GM19193 (cell line): ENCODE measurements around the gene PRSS3.

Experiments used
- POLR2A ChIP-seq: IDR thresholded peaks from 4 replicates; pipeline ENCODE4 v1.6.1; 2011; ENCODE audit not compliant: insufficient read depth, insufficient read length; ENCODE audit errors: extremely low read depth

PRSS3 gene

GRCh38 chr9:33787839-33788238 lies 7.5 kb upstream of the PRSS3 start:
- TF ChIP-seq POLR2A, result no peak

DNA sequence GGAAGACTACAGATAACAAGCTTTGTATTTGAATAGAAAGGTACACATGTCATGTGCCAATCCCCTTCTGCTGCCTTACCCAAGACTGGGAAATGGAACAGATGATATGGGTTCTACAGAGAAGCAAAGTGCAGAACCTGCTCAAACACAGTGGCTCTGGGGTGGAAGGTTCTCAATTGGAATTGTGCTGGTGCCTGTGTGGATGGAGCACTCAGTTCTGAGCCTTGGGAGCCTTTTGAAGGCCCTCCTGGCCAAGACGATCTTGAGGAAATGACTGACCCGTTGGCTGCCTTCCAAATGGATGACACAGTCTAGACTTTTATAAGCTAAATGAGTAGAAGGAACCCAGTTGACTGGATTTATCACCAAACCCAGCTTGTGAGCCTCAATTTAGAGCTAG lies 4.2 kb upstream of the PRSS3 start:
- TF ChIP-seq POLR2A, result no peak

DNA sequence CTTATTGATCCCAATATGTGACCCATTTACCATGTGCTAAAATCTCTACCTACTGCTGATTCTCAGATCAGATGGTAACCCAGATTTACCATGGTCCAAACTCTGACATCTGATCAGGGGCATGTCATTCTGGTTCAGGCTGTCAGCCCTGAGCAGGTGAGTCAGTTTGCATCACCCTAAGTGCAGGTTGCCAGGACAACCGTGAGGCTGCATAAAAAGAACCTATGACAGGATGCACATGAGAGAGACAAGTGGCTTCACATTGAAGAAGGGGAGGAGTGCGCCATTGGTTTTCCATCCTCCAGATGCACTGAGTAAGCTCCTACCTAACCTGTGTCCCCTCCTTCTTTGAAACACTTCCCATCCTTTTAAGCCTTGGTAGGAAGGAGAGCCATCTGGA lies 801 bp upstream of the PRSS3 start:
- TF ChIP-seq POLR2A, result no peak

DNA sequence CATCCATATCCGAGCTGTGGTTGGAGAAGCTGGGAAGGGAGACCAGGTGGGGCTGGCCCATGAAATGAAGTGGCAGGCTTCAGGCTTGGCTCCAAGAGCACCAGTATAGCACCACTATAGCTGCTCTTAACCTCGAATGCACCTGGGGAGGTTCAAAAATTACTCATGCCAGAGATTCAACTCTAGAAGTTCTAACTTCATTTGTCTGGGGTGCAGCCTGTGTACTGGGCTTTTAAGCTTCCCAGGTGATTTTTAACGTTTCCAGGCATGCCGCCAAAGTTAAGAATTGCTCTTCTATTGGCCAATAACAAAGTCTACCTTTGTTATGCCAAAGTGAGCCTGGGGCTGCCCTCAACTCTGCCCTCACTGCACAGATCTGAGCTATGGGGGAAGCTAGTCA lies 458 bp downstream of the PRSS3 start:
- no peak for TF ChIP-seq POLR2A

GRCh38 chr9:33797837-33798236 lies 2.5 kb downstream of the PRSS3 start:
- TF ChIP-seq POLR2A, result no peak

GRCh38 chr9:33798545-33798944 lies 3.2 kb downstream of the PRSS3 start:
- no peak for TF ChIP-seq POLR2A

GRCh38 chr9:33799928-33800704 lies 4.8 kb downstream of the PRSS3 start:
- TF ChIP-seq POLR2A, result no peak

DNA sequence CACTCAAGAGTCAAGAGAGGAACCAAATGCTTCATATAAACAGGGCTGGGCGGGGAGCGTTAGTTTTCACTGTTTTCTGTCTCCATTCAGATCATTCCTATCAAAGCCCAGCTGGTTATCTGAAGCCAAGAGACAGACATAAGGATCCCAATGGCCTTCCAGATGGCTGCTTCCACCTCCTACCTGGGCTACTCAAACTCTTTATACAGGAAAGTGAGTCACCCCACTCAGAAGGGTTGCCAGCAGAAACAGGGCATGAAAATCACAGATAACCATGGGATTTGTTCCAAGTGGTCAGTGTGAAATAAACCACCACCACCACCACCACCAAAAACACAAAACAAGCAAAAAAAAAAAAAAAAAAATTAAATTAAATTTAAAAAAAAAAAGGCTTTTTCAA lies 5.5 kb downstream of the PRSS3 start:
- no peak for TF ChIP-seq POLR2A

DNA sequence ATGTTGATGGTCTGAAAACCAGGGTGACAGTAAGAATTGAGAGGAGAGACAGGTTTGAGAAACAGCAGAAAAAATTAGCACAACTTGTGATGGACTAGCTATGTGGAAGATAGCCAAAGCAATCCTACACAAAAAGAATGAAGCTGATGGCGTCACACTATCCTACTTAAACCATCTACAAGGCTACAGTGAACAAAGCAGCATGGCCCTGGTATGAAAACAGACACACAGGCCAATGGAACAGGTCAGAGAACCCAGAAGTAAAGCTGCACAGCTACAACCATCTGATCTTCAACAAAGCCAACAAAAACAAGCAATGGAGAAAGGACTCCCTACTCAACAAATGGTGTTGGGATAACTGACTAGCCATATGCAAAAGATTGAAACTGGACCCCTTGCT lies 14.1 kb downstream of the PRSS3 start:
- no peak for TF ChIP-seq POLR2A

- TF ChIP-seq POLR2A, result no peak
Measured at GRCh38 chr9:33813712-33814641, 18.6 kb downstream of the PRSS3 start.

DNA sequence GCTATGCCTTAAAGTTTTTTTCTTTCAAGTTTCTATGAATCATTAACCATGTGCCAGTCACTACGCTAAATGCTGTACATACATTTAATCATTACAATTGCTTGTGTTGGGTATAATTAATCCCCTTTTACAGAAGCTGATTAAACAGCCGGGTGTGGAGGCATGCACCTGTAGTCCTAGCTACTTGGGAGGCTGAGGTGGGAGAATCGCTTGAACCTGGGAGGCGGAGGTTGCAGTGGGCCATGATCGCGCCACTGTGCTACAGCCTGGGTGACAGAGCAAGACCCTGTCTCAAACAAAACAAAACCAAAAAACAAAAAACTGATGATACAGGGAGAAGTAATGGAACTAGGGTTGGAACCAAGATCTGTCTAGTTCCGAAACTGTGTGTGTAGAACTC lies 20.4 kb downstream of the PRSS3 start:
- no peak for TF ChIP-seq POLR2A

GRCh38 chr9:33816327-33817252 lies 21.2 kb downstream of the PRSS3 start, which contains the start of gene UBE2R2:
Gene UBE2R2, plus strand, starts transcription at chr9:33817160. Its CDS starts 598 bp downstream, at chr9:33817758.
- TF ChIP-seq POLR2A, result peak; percentile 84

DNA sequence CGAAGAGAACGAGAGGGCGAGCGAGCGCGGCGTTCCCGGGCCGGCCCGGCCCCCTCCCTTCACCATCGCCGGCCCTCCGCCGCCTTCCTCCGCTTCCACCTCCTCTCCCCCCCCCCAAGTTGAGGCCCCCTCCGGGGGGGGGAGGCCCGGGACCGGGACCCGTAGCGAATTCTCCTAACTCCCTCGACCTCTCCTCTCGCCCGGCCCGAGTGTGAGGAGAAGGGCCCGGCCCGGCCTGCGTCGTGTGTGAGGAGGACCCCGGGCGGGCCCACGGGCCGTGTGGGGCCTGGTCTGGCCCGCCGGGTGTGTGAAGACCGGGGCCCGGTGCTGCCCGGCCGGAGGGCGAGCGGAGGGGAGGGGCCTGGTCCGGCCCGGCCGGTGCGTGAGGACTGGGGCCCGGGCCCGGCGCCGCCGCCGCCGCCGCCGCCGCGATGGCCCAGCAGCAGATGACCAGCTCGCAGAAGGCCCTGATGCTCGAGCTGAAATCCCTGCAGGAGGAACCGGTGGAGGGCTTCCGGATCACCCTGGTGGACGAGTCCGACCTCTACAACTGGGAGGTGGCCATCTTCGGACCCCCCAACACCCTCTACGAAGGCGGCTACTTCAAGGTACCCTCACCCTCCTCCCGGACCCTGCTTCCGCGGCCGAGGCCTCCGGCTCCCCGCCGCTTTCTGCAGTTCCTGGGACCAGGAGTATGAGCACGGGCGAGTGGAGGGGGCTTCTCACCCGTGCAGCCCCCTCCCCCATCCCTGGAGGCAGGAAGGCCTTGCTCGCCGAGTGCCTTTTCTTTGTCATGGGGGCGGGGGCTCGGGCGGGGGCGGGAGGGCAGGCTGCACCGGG lies 22.2 kb downstream of the PRSS3 start:
- peak; percentile 58 for TF ChIP-seq POLR2A
